DOHH2 (cell line): ENCODE results near the gene PDLIM7.

Experiments
- H3F3A ChIP-seq: fragments of 200-600 bp; sonication (generic), shearing (Covaris generic); 2 replicates; pipeline ENCODE4 v1.6.0; 2016; ENCODE audit warnings: antibody characterized with exemption, mild to moderate bottlenecking; ENCODE audit not compliant: control insufficient read depth, insufficient read depth
- H3K27ac ChIP-seq: fragments of 200-600 bp; sonication (generic); 2 replicates; pipeline ENCODE4 v1.5.1; 2014; ENCODE audit warnings: low read depth, mild to moderate bottlenecking, low read length, moderate library complexity
- H3K27me3 ChIP-seq: fragments of 200-600 bp; sonication (generic); 2 replicates; pipeline ENCODE4 v1.6.1; 2014; ENCODE audit warnings: mild to moderate bottlenecking, low read length, mixed read lengths; ENCODE audit not compliant: control insufficient read depth
- H3K36me3 ChIP-seq: fragments of 200-600 bp; sonication (generic); 2 replicates; pipeline ENCODE4 v1.6.1; 2014; ENCODE audit warnings: mild to moderate bottlenecking, low read length, moderate library complexity, mixed read lengths; ENCODE audit not compliant: control insufficient read depth
- H3K4me1 ChIP-seq: fragments of 200-600 bp; sonication (generic); 2 replicates; pipeline ENCODE4 v1.6.1; 2014; ENCODE audit warnings: mild to moderate bottlenecking, low read length, mixed read lengths; ENCODE audit not compliant: control insufficient read depth
- H3K4me2 ChIP-seq: fragments of 200-600 bp; sonication (generic); 2 replicates; pipeline ENCODE4 v1.6.0; 2014; ENCODE audit warnings: mild to moderate bottlenecking, low read length, moderate library complexity
- H3K4me3 ChIP-seq: fragments of 200-600 bp; sonication (generic); 2 replicates; pipeline ENCODE4 v1.5.1; 2014; ENCODE audit warnings: mild to moderate bottlenecking, low read length, mixed read lengths
- H3K79me2 ChIP-seq: fragments of 200-600 bp; sonication (generic); 2 replicates; pipeline ENCODE4 v1.6.1; 2014; ENCODE audit warnings: mild to moderate bottlenecking, low read length, mixed read lengths; ENCODE audit not compliant: control insufficient read depth
- H3K9me2 ChIP-seq: fragments of 200-600 bp; sonication (generic); replicated peaks from 2 replicates; pipeline ENCODE4 v1.6.1; 2014; ENCODE audit warnings: mild to moderate bottlenecking, low read length, mixed read lengths; ENCODE audit not compliant: control insufficient read depth
- H3K9me3 ChIP-seq: fragments of 200-600 bp; sonication (generic); 2 replicates; pipeline ENCODE4 v1.6.1; 2014; ENCODE audit warnings: antibody characterized with exemption, low read length, mixed read lengths; ENCODE audit not compliant: control insufficient read depth, insufficient read depth
- H4K20me1 ChIP-seq: fragments of 200-600 bp; sonication (generic); 2 replicates; pipeline ENCODE4 v1.6.0; 2014; ENCODE audit warnings: low read depth, mild to moderate bottlenecking, antibody characterized with exemption, low read length, moderate library complexity; ENCODE audit not compliant: control insufficient read depth, insufficient read depth
- CTCF ChIP-seq: fragments of 200-600 bp; sonication (generic); IDR thresholded peaks from one replicate; pipeline ENCODE4 v1.5.1; 2014; ENCODE audit warnings: antibody characterized with exemption, mild to moderate bottlenecking, low read depth, low read length; ENCODE audit not compliant: poor library complexity, severe bottlenecking
- EZH2phosphoT487 ChIP-seq: fragments of 200-600 bp; sonication (generic); IDR thresholded peaks from 2 replicates; pipeline ENCODE4 v1.6.1; 2017; ENCODE audit warnings: borderline replicate concordance, mild to moderate bottlenecking, antibody characterized with exemption, low read length, moderate library complexity, mixed read lengths

PDLIM7 gene

DNA sequence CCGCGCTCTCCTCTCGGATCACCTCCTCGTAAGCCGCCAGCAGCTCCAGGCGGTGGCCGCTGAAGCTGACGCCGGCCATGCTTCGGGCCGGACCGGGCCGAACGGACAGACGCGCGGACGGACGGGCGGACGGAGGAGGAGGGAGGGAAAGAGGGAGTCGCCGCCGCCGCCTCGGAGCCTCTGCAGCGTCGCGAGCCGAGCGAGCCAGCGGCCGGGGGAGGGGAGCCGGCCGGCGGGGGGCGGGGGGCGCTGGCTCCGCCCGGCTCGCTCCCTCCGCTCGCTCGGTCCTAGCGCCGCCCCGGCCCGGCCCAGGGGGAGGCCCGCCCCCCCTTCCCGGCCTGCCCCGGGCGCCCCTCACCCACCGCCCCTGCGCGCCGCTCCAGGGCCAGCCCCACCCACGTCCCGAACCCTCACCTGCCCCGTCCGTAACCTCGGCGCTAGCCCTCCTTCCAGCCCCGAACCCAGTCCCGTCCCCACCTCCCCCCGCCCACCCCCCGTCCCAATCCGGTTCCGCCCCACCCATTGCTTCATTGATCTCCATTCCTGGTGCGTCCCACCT lies 23.9 kb downstream of the PDLIM7 start, which contains the start of gene DBN1:
Gene DBN1, minus strand, starts transcription at position 192 of the 559 bp plus-strand sequence. Its CDS starts 113 bp downstream, at position 79.
- H3K27ac ChIP-seq: peak within 1 kb of the TSS; percentile 36; the same call in 1 of the 2 replicates
- peaks cover 13% of the 10 kb centered on the region; the same call in 1 of the 2 replicates for H4K20me1 ChIP-seq
- H3K4me3 ChIP-seq: peak within 1 kb of the TSS; percentile 85
- H3K4me1 ChIP-seq: peaks cover 51% of the 10 kb centered on the region
- TF ChIP-seq CTCF (no peak), EZH2phosphoT487 (no peak)
- no peaks in the 10 kb centered on the region for H3K9me3 ChIP-seq
- H3K36me3 ChIP-seq: peaks cover 20% of the 10 kb centered on the region
- peak within 1 kb of the TSS; percentile 95 for H3K4me2 ChIP-seq
- 0 out of 2 replicates have a peak, but pooled peaks cover 6% of the 10 kb centered on the region for H3F3A ChIP-seq
- H3K27me3 ChIP-seq: no peaks in the 10 kb centered on the region
- no peaks in the 10 kb centered on the region for H3K9me2 ChIP-seq
- peaks cover 36% of the 10 kb centered on the region for H3K79me2 ChIP-seq

DNA sequence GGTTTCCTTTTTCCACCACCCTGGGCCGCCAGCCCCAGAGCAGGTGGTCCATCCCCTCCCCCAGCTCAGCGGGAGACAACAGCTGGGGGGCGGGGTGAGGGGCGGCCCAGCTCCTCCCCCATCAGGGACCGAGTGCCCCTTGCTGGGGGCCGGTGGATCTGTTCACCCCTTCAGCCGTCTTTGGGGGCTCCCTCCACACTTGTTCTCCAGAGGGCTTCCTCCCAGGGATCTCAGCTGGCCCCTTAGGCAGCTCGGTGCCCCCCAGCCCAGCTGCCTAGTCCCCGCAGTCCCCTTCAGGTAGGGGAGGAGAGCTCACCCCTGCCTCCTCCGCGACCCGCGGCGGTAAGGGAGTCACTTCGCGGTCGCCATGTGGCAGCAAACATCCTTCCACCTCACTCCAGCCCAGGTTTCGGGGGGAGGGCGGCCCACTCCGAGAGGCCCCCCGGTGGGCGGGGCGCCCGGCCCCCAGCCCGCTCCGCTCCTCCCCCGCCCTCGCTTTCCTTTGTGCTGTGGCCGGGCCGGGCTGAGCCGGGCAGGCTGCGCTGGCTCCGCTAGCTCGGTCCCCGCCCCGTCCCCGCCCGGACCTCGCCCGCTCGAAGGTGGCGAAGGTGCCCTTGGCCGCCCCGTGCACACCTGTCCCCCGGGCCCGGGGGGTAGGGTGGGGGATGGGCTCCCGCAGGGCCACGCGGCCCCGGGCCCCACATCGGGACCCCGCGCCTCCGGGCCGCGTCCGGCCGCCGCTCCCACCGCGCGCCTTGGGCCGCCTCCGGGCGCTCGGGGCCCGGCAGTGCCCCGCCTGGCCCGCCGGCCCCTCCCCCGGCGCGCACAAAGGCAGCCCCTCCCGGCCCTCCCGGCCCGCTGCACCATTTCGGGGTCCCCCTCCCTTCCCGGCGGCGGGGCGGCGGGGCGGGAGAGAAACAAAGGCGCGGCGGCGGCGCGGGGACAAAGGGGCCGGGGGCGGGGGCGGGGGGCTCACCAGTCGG lies 24.7 kb downstream of the PDLIM7 start:
- TF ChIP-seq CTCF (peak; percentile 10), EZH2phosphoT487 (no peak)
- Histone ChIP-seq H4K20me1 (peaks cover 13% of the 10 kb centered on the region; the same call in 1 of the 2 replicates), H3K36me3 (peaks cover 23% of the 10 kb centered on the region), H3F3A (0 out of 2 replicates have a peak, but pooled peaks cover 6% of the 10 kb centered on the region), H3K27ac (peak overlapping the region; percentile 36; the same call in 1 of the 2 replicates), H3K4me1 (peaks cover 43% of the 10 kb centered on the region), H3K27me3 (no peaks in the 10 kb centered on the region), H3K4me2 (peak overlapping the region; percentile 95), H3K79me2 (peaks cover 36% of the 10 kb centered on the region), H3K9me3 (no peaks in the 10 kb centered on the region), H3K9me2 (no peaks in the 10 kb centered on the region), H3K4me3 (peak overlapping the region; percentile 85)

- H3K9me2 ChIP-seq: no peaks in the 10 kb centered on the region
- 0 out of 2 replicates have a peak, but pooled peaks cover 6% of the 10 kb centered on the region for H3F3A ChIP-seq
- H3K79me2 ChIP-seq: peaks cover 36% of the 10 kb centered on the region
- no peaks in the 10 kb centered on the region for H3K27me3 ChIP-seq
- H3K4me3 ChIP-seq: peak overlapping the region; percentile 85
- H3K9me3 ChIP-seq: no peaks in the 10 kb centered on the region
- peak overlapping the region; percentile 36; the same call in 1 of the 2 replicates for H3K27ac ChIP-seq
- H4K20me1 ChIP-seq: peaks cover 13% of the 10 kb centered on the region; the same call in 1 of the 2 replicates
- H3K36me3 ChIP-seq: peaks cover 29% of the 10 kb centered on the region
- H3K4me1 ChIP-seq: peaks cover 41% of the 10 kb centered on the region
- H3K4me2 ChIP-seq: peak overlapping the region; percentile 95
- TF ChIP-seq CTCF: no peak
- TF ChIP-seq EZH2phosphoT487: no peak
Measured at GRCh38 chr5:177471610-177472356, 25.6 kb downstream of the PDLIM7 start.
